SKM-1 treated with dmso at 0.1 percent for 144 hours (cell line): ENCODE measurements around the gene RFX1.
"Not testable (repeated sequence)": the region's sequence is repeated elsewhere in the genome, so short reads cannot be mapped to it uniquely, and the experiment has no call there.

Experiments used
- DNase-seq: peaks from one replicate; lab custom pipeline; 2025; ENCODE audit not compliant: unreplicated experiment; lab: John Stamatoyannopoulos, UW

RFX1 gene

DNA sequence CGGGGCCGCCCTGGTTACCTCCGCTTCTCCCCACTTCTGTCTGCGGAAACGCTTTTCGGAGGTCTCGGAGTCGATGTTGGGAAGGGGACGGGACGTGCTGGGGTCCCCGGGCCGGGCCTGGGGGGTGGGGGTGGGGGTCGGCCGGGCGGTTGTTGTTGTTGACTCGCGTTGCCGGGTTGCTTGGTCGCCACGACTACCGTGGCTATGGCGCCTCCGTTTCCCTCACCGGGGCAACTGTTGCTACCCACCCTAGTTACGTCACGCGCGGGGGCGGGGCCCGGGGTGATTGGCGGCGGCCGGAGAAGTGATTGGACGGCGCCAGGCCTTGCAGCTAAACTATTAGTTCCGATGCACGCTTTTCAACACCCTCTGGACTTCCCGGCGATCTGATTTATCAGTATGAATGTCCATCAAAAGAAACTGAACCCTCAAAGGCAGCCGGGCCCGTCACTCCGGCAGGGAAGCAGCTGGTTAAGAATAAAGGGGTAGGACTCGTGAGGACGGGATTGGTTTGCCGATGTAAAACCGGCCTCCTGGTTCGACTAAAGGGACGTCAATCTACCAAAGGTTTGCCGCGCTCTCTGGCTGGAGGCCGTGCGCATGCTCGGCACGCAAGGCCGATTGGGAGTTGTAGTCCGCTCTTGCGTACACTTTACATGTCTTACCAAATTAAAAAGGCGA lies at the start of gene RFX1:
RFX1 (minus strand) TSS at position 236 of the 681 bp plus-strand sequence. CDS start 12,477 bp downstream, outside the sequence.
- DNase-seq, result peak; percentile 99

DNA sequence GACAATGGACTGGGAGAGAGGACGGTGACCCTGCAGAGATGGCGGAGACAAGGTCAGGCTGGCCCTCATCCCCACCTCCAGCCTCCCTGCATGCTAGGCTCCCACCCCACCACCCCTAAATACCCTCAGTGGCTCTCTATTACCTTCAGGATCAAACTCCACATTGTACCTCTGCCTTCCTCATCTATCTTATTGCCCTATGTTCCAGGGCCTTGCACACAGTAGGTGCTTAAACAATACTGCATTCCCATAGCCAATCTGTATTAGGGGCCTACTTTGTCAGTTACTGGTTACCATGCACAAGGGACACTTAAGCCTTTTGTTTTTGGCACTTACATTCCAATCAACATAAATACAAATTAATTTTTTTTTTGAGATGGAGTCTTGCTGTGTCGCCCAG lies 49.3 kb upstream of the RFX1 start:
- no peak for DNase-seq

DNA sequence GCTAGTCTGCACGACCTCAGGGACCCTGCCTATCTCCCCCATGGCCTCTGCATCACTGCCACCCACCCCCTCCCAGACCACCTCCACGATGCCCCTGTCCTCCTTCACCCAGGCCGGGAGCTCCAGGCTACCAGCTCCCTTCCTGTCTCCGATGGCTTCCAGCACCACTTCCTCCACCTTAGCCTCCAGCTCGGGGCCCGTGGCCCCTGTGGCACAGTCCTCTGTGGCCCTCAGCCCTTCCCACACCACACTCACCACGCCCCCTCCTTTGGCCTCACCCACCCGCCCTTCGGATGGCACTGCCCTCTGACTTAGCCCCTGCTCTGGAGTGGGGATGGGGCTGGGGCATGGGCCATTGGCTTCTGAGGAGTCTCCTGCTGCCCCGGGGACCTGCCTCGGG lies 48.6 kb upstream of the RFX1 start:
- no peak for DNase-seq

DNA sequence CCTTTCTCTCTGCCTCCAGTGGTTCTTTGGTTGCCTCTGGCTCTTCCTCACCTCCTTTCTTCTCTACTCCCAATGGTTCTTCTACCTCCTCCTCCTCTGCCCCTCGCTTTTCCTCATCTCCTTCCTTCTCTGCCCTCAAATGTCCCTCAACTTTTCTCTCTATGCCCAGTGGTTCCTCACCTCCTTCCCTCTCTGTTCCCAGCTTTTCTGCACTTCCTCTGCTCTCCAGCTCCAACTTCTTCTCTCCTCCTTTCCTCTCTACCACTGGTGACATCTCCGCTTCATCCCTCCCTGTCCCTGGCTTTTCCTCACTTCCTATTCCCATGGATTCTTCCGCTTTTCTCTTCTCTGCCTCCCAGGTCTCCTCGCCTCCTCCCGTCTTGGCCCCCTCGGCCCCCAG lies 48.0 kb upstream of the RFX1 start:
- DNase-seq, result no peak

DNA sequence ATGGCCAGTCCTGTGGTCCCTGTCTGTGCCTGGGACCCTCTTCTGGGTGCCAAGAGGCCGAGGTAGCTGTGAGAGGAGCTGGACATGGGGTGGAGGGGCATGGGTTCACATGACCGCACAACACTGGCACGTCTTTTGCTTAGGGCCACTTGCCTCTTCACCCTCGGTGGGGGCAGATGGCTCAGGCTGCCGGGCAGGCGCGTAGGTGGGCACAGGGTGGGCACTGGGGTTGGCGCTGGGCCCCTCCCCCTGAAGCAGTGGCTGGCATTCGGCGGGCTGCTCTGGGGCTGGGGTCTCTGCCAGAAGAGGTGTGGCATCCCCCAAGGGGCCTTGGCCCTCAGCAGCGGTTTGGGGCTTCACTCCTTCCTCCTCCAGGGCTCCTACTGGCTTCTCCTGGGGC lies 47.4 kb upstream of the RFX1 start:
- DNase-seq, result no peak

DNA sequence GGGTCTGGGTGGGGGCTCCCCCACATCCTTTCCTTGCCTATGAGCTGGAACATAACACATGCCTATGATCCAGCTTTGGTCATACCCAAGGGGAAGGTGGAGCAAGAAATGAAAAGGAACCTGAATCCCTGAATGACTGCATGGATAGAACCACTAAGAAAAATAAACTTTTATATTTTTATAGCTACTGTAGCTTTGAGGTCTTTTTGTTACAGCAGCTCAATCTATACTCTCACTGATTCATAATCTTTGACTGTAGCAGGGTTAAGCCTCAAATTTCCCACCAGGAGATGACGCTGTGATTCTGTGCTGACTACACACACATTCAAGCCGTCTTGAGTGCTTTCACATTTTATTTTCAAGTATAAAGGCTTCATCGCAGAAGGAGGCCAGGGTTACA lies 46.9 kb upstream of the RFX1 start:
- no peak for DNase-seq

DNA sequence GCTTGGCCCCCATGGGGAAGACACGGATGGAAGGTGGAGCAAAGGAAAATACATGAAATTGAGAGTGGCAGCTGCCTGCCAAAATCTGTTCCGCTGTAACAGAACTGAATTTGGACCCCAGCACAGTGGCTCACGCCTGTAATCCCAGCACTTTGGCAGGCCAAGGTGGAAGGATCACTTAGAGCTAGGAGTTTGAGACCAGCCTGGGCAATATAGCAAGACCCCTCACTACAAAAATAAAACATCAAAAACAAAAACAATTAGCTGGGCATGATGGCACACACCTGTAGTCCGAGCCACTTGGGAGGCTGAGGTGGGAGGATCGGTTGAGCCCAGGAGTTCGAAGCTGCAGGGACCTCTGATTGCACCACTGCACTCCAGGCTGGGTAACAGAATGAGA lies 46.4 kb upstream of the RFX1 start:
- DNase-seq, result no peak

DNA sequence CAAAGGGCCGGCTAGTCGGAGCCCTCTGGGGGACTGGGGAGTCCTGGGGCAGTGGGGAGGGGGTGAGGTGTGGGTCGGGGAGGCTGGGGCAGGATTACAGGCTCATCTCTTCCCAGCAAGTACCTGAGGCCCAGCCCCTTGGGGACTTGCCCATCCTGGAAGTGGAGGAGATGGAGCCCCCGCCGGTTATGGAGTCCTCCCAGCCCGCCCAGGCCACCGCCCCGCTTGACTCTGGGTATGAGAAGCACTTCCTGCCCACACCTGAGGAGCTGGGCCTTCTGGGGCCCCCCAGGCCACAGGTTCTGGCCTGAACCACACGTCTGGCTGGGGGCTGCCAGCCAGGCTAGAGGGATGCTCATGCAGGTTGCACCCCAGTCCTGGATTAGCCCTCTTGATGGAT lies 45.9 kb upstream of the RFX1 start:
- DNase-seq, result no peak

DNA sequence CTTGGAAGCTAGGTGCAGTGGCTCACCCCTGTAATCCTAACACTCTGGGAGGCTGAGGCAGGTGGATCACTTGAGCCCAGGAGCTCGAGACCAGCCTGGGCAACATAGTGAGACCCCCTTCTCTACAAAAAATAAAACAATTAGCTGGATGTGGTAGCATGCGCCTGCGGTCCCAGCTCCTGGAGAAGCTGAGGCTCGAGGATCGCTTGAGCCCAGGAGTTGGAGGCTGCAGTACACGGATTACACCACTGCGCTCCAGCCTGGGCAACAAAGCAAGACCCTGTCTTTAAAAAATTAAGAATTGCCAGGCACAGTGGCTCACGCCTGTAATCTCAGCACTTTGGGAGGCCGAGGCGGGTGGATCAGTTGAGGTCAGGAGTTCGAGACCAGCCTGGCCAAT lies 44.8 kb upstream of the RFX1 start:
- DNase-seq, result not testable (repeated sequence)

DNA sequence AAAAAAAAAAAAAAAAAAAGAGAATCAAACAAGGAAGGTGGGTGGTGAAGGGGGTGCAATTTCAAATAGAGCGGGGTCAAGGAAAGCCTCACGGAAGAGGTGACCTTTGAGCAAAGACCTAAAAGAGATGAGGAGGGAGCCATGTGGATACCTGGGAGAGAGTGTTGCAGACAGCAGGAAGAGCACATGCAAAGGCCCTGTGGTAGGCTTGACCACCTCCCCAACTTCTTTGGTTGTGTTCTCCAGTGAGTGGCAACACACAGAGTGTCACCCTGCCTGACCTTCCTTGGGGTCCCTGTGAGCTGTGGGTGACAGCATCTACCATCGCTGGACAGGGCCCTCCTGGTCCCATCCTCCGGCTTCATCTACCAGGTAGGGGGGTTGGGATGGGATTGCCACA lies 44.4 kb upstream of the RFX1 start:
- no peak for DNase-seq

DNA sequence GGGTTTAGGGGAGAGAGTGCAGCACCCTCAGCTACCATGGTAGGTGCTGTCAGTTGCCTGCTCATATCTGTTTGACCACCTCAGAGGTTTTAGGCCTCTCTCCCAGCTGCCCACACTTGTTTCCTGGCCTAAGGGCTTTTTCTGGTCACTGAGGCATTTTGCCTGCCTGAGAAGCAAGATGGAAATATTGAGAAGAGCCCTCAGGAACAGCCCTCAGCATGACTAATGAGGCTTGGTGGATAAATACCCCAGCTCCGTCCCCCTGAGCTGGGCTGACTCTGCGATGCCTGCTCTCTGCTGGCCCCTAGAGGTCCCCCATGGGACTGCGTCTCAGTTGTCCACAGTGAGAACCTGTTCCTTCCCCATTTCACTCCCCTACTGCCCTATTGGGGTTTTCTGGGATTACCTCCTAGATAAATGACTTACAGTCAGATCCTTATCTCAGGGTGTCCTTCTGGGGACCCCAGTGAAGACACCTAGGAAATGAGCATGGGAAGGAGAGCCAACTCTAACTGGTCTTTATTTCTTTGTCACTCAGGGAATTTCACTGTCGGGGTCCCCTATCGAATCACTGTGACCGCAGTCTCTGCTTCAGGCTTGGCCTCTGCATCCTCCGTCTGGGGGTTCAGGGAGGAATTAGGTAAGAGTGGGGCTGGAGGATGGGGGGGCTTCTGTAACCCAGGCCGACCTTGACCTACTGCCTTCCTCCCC lies 42.5 kb upstream of the RFX1 start:
- peak; percentile 56 for DNase-seq

DNA sequence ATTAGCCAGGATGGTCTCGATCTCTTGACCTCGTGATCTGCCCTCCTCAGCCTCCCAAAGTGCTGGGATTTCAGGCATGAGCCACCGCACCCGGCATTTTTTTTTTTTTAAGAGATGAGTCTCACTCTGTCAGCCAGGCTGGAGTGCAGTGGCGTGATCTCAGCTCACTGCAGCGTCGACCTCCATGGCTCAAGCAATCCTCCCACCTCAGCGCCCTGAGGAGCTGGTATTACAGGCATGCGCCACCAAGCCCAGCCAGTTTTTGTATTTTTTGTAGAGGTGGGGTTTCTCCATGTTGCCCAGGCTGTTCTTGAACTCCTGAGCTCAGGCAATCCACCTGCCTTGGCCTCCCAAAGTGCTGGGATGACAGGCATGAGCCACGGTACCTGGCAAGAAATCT lies 41.7 kb upstream of the RFX1 start:
- DNase-seq, result not testable (repeated sequence)

DNA sequence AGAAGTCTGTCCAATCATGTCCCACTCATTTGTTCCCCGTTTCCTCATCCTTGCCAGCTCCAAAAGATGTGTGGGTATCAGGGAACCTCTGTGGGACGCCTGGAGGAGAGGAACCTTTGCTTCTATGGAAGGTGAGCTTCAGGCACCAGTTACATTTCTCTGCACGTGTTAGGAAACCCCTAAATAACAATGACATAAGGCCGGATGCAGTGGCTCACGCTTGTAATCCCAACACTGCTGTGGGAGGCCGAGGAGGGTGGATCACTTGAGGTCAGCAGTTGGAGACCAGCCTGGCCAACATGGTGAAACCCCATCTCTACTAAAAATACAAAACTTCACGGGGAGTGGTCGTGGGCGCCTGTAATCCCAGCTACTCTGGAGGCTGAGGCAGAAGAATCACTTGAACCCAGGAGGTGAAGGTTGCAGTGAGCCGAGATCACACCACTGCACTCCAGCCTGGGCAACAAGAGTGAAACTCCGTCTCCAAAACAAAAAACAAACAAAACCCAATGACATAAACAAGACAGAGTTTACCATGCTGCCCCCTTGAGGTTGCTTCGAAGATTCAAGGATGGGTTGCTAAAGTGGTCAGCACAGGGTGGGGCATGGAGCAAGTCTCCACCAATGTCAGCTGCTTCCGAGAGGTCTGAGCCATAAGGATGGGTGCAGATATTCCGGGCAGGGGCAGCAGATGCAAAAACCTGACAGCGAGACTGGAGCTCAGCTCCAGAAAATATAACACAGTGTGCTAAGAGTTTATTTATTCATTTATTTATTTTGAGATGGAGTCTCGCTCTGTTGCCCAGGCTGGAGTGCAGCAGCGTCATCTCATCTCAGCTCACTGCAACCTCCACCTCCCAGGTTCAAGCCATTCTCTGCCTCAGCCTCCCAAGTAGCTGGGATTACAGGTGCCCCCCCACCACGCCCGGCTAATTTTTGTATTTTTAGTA lies 36.8 kb upstream of the RFX1 start:
- not testable (repeated sequence) for DNase-seq

DNA sequence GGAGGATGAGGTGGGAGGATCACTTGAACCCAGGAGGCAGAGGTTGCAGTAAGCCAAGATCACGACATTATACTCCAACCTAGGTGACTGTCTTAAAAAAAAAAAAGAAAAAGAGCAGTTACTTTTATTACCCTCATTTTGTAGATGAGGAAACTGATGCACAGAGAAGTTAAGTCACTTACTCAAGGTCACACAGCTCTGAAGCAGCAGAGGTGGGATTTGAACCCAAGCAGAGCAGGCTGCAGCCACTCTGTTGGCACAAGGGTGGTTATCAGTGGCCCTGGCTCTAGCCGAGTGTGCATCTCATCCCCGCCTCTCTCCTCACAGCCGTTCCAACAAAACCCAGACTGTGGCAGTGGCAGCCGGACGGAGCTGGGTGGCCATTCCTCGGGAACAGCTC lies 33.1 kb upstream of the RFX1 start:
- no peak for DNase-seq

DNA sequence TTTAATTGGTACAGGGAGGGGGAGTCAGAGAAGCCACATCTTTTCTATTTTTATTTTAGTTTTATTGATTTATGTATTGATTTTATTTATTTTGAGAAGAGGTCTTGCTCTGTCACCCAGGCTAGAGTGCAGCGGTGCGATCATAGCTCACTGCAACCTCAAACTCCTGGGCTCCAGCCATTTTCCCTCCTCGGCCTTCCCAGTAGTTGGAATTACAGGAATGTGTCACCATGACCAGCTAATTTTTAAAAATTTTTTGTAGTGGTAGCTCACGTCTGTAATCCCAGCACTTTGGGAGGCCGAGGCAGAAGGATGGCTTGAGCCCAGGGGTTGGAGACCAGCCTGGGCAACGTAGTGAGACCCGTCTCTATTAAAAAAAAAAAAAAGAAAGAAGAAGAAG lies 29.6 kb upstream of the RFX1 start:
- DNase-seq, result no peak

DNA sequence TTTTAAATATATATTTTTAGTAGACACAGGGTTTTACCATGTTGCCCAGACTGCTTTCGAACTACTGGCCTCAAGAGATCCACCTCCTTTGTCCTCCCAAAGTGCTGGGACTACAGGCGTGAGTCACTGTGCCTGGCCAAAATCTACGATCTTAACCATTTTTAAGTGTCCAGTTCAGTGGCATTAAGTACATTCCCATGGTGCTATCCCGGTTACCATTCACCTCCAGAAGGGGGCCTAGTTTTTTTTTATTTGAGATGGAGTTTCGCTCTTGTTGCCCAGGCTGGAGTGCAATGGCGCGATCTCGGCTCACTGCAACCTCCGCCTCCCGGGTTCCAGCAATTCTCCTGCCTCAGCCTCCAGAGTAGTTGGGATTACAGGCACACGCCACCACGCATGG lies 29.0 kb upstream of the RFX1 start:
- DNase-seq, result not testable (repeated sequence)

DNA sequence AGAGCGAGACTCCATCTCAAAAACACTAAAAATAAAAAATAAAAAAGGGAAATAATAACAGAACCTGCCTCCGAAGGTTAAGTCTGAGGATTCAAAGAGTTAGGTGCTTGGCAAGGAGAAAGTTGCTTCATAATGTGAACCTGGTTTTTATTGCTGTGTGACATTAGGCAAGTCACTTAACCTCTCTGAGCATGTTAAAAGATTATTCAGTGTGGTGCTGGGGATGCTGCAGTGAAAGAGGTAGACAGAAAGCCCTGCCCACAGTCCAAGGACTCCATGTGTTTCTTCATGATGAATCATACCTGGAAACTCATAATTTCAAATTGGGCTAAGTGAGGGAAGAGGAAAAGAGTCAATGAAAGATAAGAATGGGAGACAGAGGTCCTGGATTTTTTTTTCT lies 27.8 kb upstream of the RFX1 start:
- DNase-seq, result no peak

DNA sequence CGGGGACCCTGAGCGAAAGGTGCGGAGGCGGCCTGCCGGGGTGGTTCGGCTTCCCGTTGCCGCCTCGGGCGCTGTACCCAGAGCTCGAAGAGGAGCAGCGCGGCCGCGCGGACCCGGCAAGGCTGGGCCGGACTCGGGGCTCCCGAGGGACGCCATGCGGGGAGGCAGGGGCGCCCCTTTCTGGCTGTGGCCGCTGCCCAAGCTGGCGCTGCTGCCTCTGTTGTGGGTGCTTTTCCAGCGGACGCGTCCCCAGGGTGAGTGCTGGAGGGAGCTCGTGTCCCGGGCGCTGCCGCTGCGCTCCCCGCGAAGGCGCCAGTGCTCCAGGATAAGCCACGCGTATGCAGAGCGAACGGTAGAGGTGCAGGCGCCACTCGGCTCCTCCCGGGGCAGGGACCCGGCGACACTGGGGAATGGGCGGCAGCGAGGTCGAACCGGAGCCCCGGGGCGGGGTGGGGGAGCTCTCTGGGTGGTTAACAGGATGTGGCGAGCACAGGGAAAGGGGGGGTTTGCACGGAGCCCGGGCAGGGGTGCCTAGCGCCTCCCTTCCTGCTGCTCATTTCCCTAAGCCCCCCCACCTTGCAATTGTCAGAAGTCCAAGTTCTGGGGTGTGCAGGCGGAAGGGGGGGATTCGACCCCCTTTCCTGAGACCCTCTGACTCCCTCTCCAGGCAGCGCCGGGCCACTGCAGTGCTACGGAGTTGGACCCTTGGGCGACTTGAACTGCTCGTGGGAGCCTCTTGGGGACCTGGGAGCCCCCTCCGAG lies 25.8 kb upstream of the RFX1 start, which contains the start of gene IL27RA:
IL27RA (plus strand) TSS at position 44 of the 762 bp plus-strand sequence; CDS start at position 155, 111 bp downstream.
- peak; percentile 70 for DNase-seq

DNA sequence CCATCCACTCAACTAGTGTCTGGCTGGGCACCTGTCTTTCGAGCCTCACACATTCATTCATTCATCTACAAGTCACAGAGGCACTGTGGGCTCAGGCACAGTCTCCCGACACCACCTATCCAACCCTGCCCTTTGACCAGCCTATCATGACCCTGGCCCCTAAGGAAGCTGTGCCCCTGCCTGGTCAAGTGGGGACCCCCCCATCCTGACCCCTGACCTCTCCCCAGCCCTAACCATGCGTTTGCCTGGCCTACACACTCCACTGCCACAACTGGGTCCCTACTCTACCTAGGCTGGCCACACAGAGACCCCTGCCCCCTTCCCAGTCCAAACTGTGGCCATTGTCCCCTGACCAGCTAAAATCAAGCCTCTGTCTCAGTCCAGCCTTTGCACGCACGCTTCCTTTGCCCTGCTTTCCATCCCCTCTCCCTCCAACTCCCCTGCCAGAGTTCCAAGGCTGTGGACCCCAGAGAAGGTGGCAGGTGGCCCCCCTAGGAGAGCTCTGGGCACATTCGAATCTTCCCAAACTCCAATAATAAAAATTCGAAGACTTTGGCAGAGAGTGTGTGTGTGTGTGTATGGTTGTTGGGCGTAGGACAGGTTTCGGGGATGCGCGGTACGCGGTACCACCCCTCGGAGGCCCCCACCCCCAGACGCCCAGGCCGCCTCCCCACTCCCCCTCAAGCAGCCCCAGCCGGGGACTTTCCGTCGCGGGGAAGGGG lies 25.0 kb upstream of the RFX1 start:
- no peak for DNase-seq

DNA sequence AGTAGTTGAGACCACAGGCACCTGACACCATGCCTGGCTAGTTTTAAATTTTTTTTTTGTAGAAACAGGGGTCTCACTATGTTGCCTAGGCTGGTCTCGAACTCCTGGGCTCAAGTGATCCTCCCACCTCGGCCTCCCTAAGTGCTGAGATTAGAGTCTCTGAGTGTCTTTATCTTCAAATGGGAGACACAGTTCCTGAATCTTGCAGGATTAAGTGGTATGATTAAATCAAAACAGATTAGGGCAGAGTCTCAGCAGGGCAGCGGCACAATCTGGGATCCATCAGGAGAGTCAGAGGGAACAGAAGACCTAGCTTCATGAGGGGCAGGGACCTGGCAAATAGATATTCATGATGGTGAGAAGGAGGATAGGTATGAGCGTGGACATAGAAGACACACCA lies 22.8 kb upstream of the RFX1 start:
- no peak for DNase-seq
